Sigmoid colon (tissue), 4 donors: ENCODE results near the gene SLC39A11.

ENCODE experiments used
- POLR2A ChIP-seq, 2 donors: fragments of 450-650 bp; IDR thresholded peaks; one replicate each; pipeline ENCODE4 v1.6.1; 2016; ENCODE audit warnings: antibody characterized with exemption in 2 of 2, mild to moderate bottlenecking in 2 of 2, moderate library complexity in 2 of 2
- POLR2AphosphoS5 ChIP-seq, 4 donors: sonication (generic); formaldehyde crosslinking; IDR thresholded peaks; one replicate each; pipeline ENCODE4 v1.6.1; 2017; ENCODE audit warnings: antibody characterized with exemption in 4 of 4
- TF ChIP-seq, protein P1 (sequence below), 4 experiments: fragments of 450-650 bp in 3 of 4; fragments of 200-600 bp in 1 of 4; IDR thresholded peaks; one replicate each; pipeline ENCODE4 v1.5.1; 2016 to 2019; ENCODE audit warnings: antibody characterized with exemption in 4 of 4, mild to moderate bottlenecking in 3 of 4, moderate library complexity in 2 of 4

DNA sequence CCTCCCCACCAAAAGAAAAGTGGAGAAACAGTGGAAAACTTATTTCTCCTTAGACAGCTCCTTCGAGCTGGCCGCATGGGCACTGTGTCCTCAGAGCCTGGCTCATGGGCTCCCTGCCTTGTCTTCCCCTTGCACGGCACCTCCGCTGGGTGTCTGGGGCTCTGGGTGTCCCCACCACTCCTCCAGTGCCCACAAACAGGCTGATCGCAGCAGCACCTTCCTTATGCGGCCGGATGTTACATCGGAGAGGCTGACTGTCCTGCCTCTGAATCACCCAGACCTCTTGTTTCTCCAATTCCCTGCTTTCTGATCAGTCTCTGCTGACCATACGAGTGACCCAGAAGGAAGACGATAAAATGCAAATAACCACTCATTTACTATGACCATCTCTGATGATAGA is 121.7 kb downstream of the SLC39A11 start:
- TF ChIP-seq, protein P1, sequence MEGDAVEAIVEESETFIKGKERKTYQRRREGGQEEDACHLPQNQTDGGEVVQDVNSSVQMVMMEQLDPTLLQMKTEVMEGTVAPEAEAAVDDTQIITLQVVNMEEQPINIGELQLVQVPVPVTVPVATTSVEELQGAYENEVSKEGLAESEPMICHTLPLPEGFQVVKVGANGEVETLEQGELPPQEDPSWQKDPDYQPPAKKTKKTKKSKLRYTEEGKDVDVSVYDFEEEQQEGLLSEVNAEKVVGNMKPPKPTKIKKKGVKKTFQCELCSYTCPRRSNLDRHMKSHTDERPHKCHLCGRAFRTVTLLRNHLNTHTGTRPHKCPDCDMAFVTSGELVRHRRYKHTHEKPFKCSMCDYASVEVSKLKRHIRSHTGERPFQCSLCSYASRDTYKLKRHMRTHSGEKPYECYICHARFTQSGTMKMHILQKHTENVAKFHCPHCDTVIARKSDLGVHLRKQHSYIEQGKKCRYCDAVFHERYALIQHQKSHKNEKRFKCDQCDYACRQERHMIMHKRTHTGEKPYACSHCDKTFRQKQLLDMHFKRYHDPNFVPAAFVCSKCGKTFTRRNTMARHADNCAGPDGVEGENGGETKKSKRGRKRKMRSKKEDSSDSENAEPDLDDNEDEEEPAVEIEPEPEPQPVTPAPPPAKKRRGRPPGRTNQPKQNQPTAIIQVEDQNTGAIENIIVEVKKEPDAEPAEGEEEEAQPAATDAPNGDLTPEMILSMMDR (IDR thresholded peaks at IDR 0.05): no peak
- TF ChIP-seq POLR2A (IDR thresholded peaks at IDR 0.05) (no peak), POLR2AphosphoS5 (IDR thresholded peaks at IDR 0.05) (no peak)
